OCI-LY1 (cell line): ENCODE data around the gene ADAMTSL3.

ENCODE experiments used
- CTCF ChIP-seq: fragments of 200-600 bp; sonication (generic), shearing (Covaris generic); IDR thresholded peaks from 2 replicates; pipeline ENCODE4 v1.5.1; 2017; ENCODE audit warnings: mild to moderate bottlenecking, antibody characterized with exemption, low read length, moderate library complexity, mixed read lengths
- EZH2 ChIP-seq: fragments of 200-600 bp; sonication (generic), shearing (Covaris generic); IDR thresholded peaks from 2 replicates; pipeline ENCODE4 v1.8.0; 2017; ENCODE audit warnings: borderline replicate concordance, mixed run types, mild to moderate bottlenecking, antibody characterized with exemption, low read length, moderate library complexity, mixed read lengths

GRCh38 chr15:83905556-83906273 lies 251.8 kb downstream of the ADAMTSL3 start:
- TF ChIP-seq EZH2 (no peak), CTCF (no peak)
